Ammon's horn (tissue), 1 donor: ENCODE measurements around the gene XKR3.
"Not testable (repeated sequence)": the region's sequence is repeated elsewhere in the genome, so short reads cannot be mapped to it uniquely, and the experiment has no call there.

Experiments
- DNase-seq: peaks from one replicate; pipeline ENCODE4 v3.0.0-alpha.2; 2016; ENCODE audit warnings: low spot score

Gene XKR3

GRCh38 chr22:16824716-16825687 is at the start of gene XKR3:
Gene XKR3, minus strand, starts transcription at chr22:16825411. Its CDS starts 17,338 bp downstream, at chr22:16808073.
- peak; percentile 8 for DNase-seq

- not testable (repeated sequence) for DNase-seq
Measured at GRCh38 chr22:16869640-16870039, 44.4 kb upstream of the XKR3 start.

GRCh38 chr22:16866167-16866566 is 41.0 kb upstream of the XKR3 start:
- no peak for DNase-seq

GRCh38 chr22:16856851-16857250 is 31.6 kb upstream of the XKR3 start:
- DNase-seq, result not testable (repeated sequence)

- DNase-seq, result no peak
Measured at GRCh38 chr22:16854631-16855030, 29.4 kb upstream of the XKR3 start.

GRCh38 chr22:16851268-16851996 is 26.2 kb upstream of the XKR3 start:
- not testable (repeated sequence) for DNase-seq

GRCh38 chr22:16847271-16847670 is 22.1 kb upstream of the XKR3 start:
- DNase-seq, result no peak

- no peak for DNase-seq
Measured at GRCh38 chr22:16845881-16846280, 20.7 kb upstream of the XKR3 start.

- DNase-seq, result no peak
Measured at GRCh38 chr22:16845465-16845864, 20.3 kb upstream of the XKR3 start.

GRCh38 chr22:16844529-16844928 is 19.3 kb upstream of the XKR3 start:
- no peak for DNase-seq

GRCh38 chr22:16838073-16838472 is 12.9 kb upstream of the XKR3 start:
- no peak for DNase-seq

- DNase-seq, result no peak
Measured at GRCh38 chr22:16834971-16835370, 9.8 kb upstream of the XKR3 start.

- DNase-seq, result no peak
Measured at GRCh38 chr22:16831257-16831656, 6.0 kb upstream of the XKR3 start.

- no peak for DNase-seq
Measured at GRCh38 chr22:16829985-16830384, 4.8 kb upstream of the XKR3 start.

GRCh38 chr22:16828876-16829275 is 3.7 kb upstream of the XKR3 start:
- DNase-seq, result no peak

GRCh38 chr22:16827506-16827905 is 2.3 kb upstream of the XKR3 start:
- no peak for DNase-seq

GRCh38 chr22:16819249-16819648 is 6.0 kb downstream of the XKR3 start:
- DNase-seq, result no peak

GRCh38 chr22:16818538-16818937 is 6.7 kb downstream of the XKR3 start:
- DNase-seq, result no peak

GRCh38 chr22:16815073-16815472 is 10.1 kb downstream of the XKR3 start:
- DNase-seq, result no peak

GRCh38 chr22:16810188-16810802 is 14.9 kb downstream of the XKR3 start:
- no peak for DNase-seq

- DNase-seq, result peak; percentile 2
Measured at GRCh38 chr22:16808744-16809143, 16.5 kb downstream of the XKR3 start.

- no peak for DNase-seq
Measured at GRCh38 chr22:16807109-16807508, 18.1 kb downstream of the XKR3 start.

GRCh38 chr22:16806401-16806800 is 18.8 kb downstream of the XKR3 start:
- DNase-seq, result no peak
